NCI-H748 treated with DMSO at 0.1 percent for 48 hours (cell line): Measurements from ENCODE around the gene TTC6.

ENCODE experiments used
- DNase-seq: peaks from one replicate; lab custom pipeline; 2025; lab: John Stamatoyannopoulos, UW

TTC6 gene

GRCh38 chr14:37597538-37597913 lies 2.1 kb downstream of the TTC6 start:
- DNase-seq = no peak

- no peak for DNase-seq
Observed at GRCh38 chr14:37597914-37598746, 2.7 kb downstream of the TTC6 start.

- DNase-seq = no peak
Observed at GRCh38 chr14:37598747-37599506, 3.5 kb downstream of the TTC6 start.

GRCh38 chr14:37599507-37600368 lies 4.3 kb downstream of the TTC6 start:
- DNase-seq = peak; percentile 63

GRCh38 chr14:37600880-37601741 lies 5.7 kb downstream of the TTC6 start:
- DNase-seq = no peak

- no peak for DNase-seq
Observed at GRCh38 chr14:37601865-37602264, 6.4 kb downstream of the TTC6 start.

- no peak for DNase-seq
Observed at GRCh38 chr14:37602605-37603453, 7.4 kb downstream of the TTC6 start.

- no peak for DNase-seq
Observed at GRCh38 chr14:37603688-37604251, 8.3 kb downstream of the TTC6 start.

GRCh38 chr14:37606678-37607077 lies 11.2 kb downstream of the TTC6 start:
- no peak for DNase-seq

- no peak for DNase-seq
Observed at GRCh38 chr14:37608649-37609048, 13.2 kb downstream of the TTC6 start.

GRCh38 chr14:37610945-37611523 lies 15.6 kb downstream of the TTC6 start:
- DNase-seq = no peak

- no peak for DNase-seq
Observed at GRCh38 chr14:37615582-37616289, 20.3 kb downstream of the TTC6 start.

- no peak for DNase-seq
Observed at GRCh38 chr14:37616853-37617252, 21.4 kb downstream of the TTC6 start.

GRCh38 chr14:37617864-37618365 lies 22.5 kb downstream of the TTC6 start:
- DNase-seq = no peak

GRCh38 chr14:37618498-37619028 lies 23.1 kb downstream of the TTC6 start:
- no peak for DNase-seq

- DNase-seq = no peak
Observed at GRCh38 chr14:37620856-37621255, 25.4 kb downstream of the TTC6 start.

- no peak for DNase-seq
Observed at GRCh38 chr14:37622231-37622923, 26.9 kb downstream of the TTC6 start.

- no peak for DNase-seq
Observed at GRCh38 chr14:37623426-37623951, 28.1 kb downstream of the TTC6 start.
